IMR-90 (cell line): ENCODE results near the gene PYCR2. TPM values are rescaled to one million over a fixed set of nuclear protein-coding genes. Genes with fewer than 3 reads are reported as not detected.

Source experiments
- ATAC-seq: fragments of 200-7000 bp; cut with Tn5 transposase; 2 replicates; pipeline ENCODE4 v1.9.1; 2020; ENCODE audit warnings: low read depth, mild to moderate bottlenecking, moderate library complexity
- BruUV-seq: library from RNA; stranded (reverse); fragments of 400-500 nt; replicated peaks from 2 replicates; lab custom pipeline; 2021; lab: Mats Ljungman, UMichigan
- CTCF ChIA-PET: fragments of 300-600 bp; formaldehyde crosslinking; extraction: SDS; loops from one replicate; lab custom pipeline; 2021; ENCODE audit warnings: antibody characterized with exemption; lab: Yijun Ruan, JAX
- POLR2A ChIA-PET: fragments of 300-600 bp; sonication (Branson Sonifier 250); formaldehyde crosslinking; loops from one replicate; lab custom pipeline; 2022; ENCODE audit warnings: antibody characterized with exemption; ENCODE audit not compliant: unreplicated experiment; lab: Charles Lee
- DNase-seq: peaks from one replicate; pipeline ENCODE4 v3.0.0; 2013
- H2AFZ ChIP-seq: replicated peaks from 2 replicates; pipeline ENCODE3; 2013; ENCODE audit warnings: low read length, mild to moderate bottlenecking; ENCODE audit not compliant: poor library complexity
- H2AK5ac ChIP-seq: 2 replicates; pipeline ENCODE4 v1.6.1; 2013; ENCODE audit warnings: low read depth, low read length, inconsistent platforms
- H2AK9ac ChIP-seq: replicated peaks from 2 replicates; pipeline ENCODE3; 2013; ENCODE audit warnings: mild to moderate bottlenecking, low read depth, low read length, moderate library complexity; ENCODE audit not compliant: poor library complexity
- H2BK120ac ChIP-seq: 2 replicates; pipeline ENCODE4 v1.6.1; 2013; ENCODE audit warnings: low read depth, low read length, inconsistent platforms
- H2BK15ac ChIP-seq: 3 replicates; pipeline ENCODE4 v1.6.1; 2013; ENCODE audit warnings: low read depth, low read length, inconsistent platforms
- H2BK20ac ChIP-seq: 2 replicates; pipeline ENCODE4 v1.6.1; 2013; ENCODE audit warnings: low read depth, mild to moderate bottlenecking, inconsistent platforms, low read length, moderate library complexity
- H2BK5ac ChIP-seq: 2 replicates; pipeline ENCODE4 v1.6.1; 2013; ENCODE audit warnings: mild to moderate bottlenecking, low read depth, low read length, inconsistent platforms; ENCODE audit not compliant: poor library complexity, severe bottlenecking
- H3K14ac ChIP-seq: replicated peaks from 2 replicates; pipeline ENCODE4 v1.6.1; 2013; ENCODE audit warnings: low read depth, low read length, inconsistent platforms
- H3K18ac ChIP-seq: 2 replicates; pipeline ENCODE4 v1.6.1; 2013; ENCODE audit warnings: low read depth, low read length, control low read depth
- H3K23ac ChIP-seq: 2 replicates; pipeline ENCODE4 v1.6.1; 2013; ENCODE audit warnings: low read depth, low read length, inconsistent platforms
- H3K27ac ChIP-seq: 2 replicates; pipeline ENCODE4 v1.5.1; 2013; ENCODE audit warnings: mild to moderate bottlenecking, control low read depth, low read length; ENCODE audit not compliant: insufficient read depth
- H3K27me3 ChIP-seq: 2 replicates; pipeline ENCODE4 v1.6.1; 2013; ENCODE audit warnings: low read length; ENCODE audit not compliant: control insufficient read depth, insufficient read depth
- H3K36me3 ChIP-seq: 2 replicates; pipeline ENCODE4 v1.6.1; 2013; ENCODE audit warnings: low read length, mixed read lengths; ENCODE audit not compliant: control insufficient read depth, insufficient read depth
- H3K4ac ChIP-seq: 2 replicates; pipeline ENCODE4 v1.6.1; 2013; ENCODE audit warnings: low read depth, low read length, inconsistent platforms
- H3K4me1 ChIP-seq: 2 replicates; pipeline ENCODE4 v1.6.1; 2013; ENCODE audit warnings: low read length, mixed read lengths; ENCODE audit not compliant: control insufficient read depth, insufficient read depth
- H3K4me2 ChIP-seq: 2 replicates; pipeline ENCODE4 v1.6.1; 2013; ENCODE audit warnings: low read depth, mild to moderate bottlenecking, control low read depth, low read length, moderate library complexity
- H3K4me3 ChIP-seq: 2 replicates; pipeline ENCODE4 v1.5.1; 2013; ENCODE audit warnings: low read depth, mild to moderate bottlenecking, control low read depth, low read length, moderate library complexity; ENCODE audit not compliant: insufficient read depth
- H3K56ac ChIP-seq: 2 replicates; pipeline ENCODE4 v1.6.1; 2013; ENCODE audit warnings: low read length, inconsistent platforms; ENCODE audit not compliant: insufficient read depth; ENCODE audit errors: extremely low read depth
- H3K79me1 ChIP-seq, 2 experiments: 2 replicates each; pipeline ENCODE4 v1.6.1; 2013; ENCODE audit warnings: low read length in 2 of 2, inconsistent platforms in 1 of 2, low read depth in 1 of 2
- H3K9ac ChIP-seq: 2 replicates; pipeline ENCODE4 v1.6.1; 2013; ENCODE audit warnings: low read depth, low read length, control low read depth
- H3K9me1 ChIP-seq: 2 replicates; pipeline ENCODE4 v1.6.1; 2013; ENCODE audit warnings: low read length, inconsistent platforms; ENCODE audit not compliant: insufficient read depth
- H3K9me3 ChIP-seq: 2 replicates; pipeline ENCODE4 v1.6.1; 2013; ENCODE audit warnings: low read length; ENCODE audit not compliant: control insufficient read depth, insufficient read depth
- H4K20me1 ChIP-seq: 2 replicates; pipeline ENCODE4 v1.6.1; 2013; ENCODE audit warnings: low read length, inconsistent platforms; ENCODE audit not compliant: insufficient read depth
- H4K5ac ChIP-seq: 2 replicates; pipeline ENCODE4 v1.6.1; 2013; ENCODE audit warnings: mild to moderate bottlenecking, low read depth, low read length, control low read depth
- H4K8ac ChIP-seq, 2 experiments: 2 replicates each; pipeline ENCODE4 v1.6.1; 2013; ENCODE audit warnings: low read depth in 2 of 2, low read length in 2 of 2, control low read depth in 1 of 2, inconsistent platforms in 1 of 2
- H4K91ac ChIP-seq: 2 replicates; pipeline ENCODE4 v1.6.1; 2013; ENCODE audit warnings: low read depth, low read length, inconsistent platforms; ENCODE audit not compliant: insufficient read depth
- BHLHE40 ChIP-seq: fragments of 150-350 bp; IDR thresholded peaks from 2 replicates; pipeline ENCODE4 v1.6.1; 2016; ENCODE audit warnings: mild to moderate bottlenecking, low read depth, low read length
- MAZ ChIP-seq: IDR thresholded peaks from 2 replicates; pipeline ENCODE4 v1.6.1; 2012; ENCODE audit warnings: low read depth, mild to moderate bottlenecking, low read length, improper control_type of control experiment, moderate library complexity, borderline replicate concordance
- MXI1 ChIP-seq: IDR thresholded peaks from 2 replicates; pipeline ENCODE4 v1.6.1; 2012; ENCODE audit warnings: low read depth, mild to moderate bottlenecking, low read length, moderate library complexity, borderline replicate concordance
- NFE2L2 ChIP-seq: fragments of 150-350 bp; IDR thresholded peaks from 2 replicates; pipeline ENCODE4 v1.6.1; 2016; ENCODE audit warnings: low read depth, mild to moderate bottlenecking, low read length
- POLR2A ChIP-seq: IDR thresholded peaks from 2 replicates; pipeline ENCODE4 v1.6.1; 2012; ENCODE audit warnings: mild to moderate bottlenecking, low read depth, low read length
- RAD21 ChIP-seq: IDR thresholded peaks from 2 replicates; pipeline ENCODE4 v1.6.1; 2012; ENCODE audit warnings: low read length, improper control_type of control experiment
- RCOR1 ChIP-seq: IDR thresholded peaks from 2 replicates; pipeline ENCODE4 v1.6.1; 2012; ENCODE audit warnings: mild to moderate bottlenecking, low read length, improper control_type of control experiment; ENCODE audit not compliant: insufficient replicate concordance
- RFX5 ChIP-seq: IDR thresholded peaks from 2 replicates; pipeline ENCODE4 v1.8.0; 2012; ENCODE audit warnings: low read depth, mild to moderate bottlenecking, low read length, moderate library complexity
- SMC3 ChIP-seq: fragments of 150-350 bp; IDR thresholded peaks from 2 replicates; pipeline ENCODE4 v1.6.1; 2016; ENCODE audit warnings: low read depth, mild to moderate bottlenecking, antibody characterized with exemption, low read length, moderate library complexity
- WGBS, 2 experiments: methylation state at CpG; one replicate each; pipeline versions ENCODE4 v1.1.5 to v1.1.7; 2013; ENCODE audit warnings: missing lambda C conversion rate in 2 of 2; ENCODE audit not compliant: insufficient read length in 1 of 2; ENCODE audit errors: extremely low coverage in 2 of 2; 5-methylcytosine and 5-hydroxymethylcytosine counted together
- dilution Hi-C: fragments of 300-500 bp; cut with HindIII; formaldehyde crosslinking; loops from one replicate; pipeline ENCODE4 v1.14.3; 2018; ENCODE audit warnings: low sequenced_read_pairs; ENCODE audit not compliant: unreplicated experiment
- in situ Hi-C: fragments of 300-500 bp; cut with MboI; formaldehyde crosslinking; loops from 3 replicates; pipeline ENCODE4 v1.14.3; 2019; ENCODE audit warnings: low sequenced_read_pairs, inconsistent platforms, mixed read lengths
- intact Hi-C: fragments of 100-400 bp; cut with micrococcal nuclease; formaldehyde crosslinking; loops from 2 replicates; pipeline ENCODE4 v1.10.0; 2022
- polyA plus RNA-seq, 3 experiments: library from polyadenylated mRNA; depleted of rRNA; stranded (reverse); fragments of >200 nt; gene quantifications; 2 replicates each; pipeline ENCODE4 v1.2.3, GENCODE V29; 2012; ENCODE audit warnings: low replicate concordance in 1 of 3
- total RNA-seq: library from RNA; depleted of rRNA; stranded (reverse); fragments of >200 nt; gene quantifications from 2 replicates; pipeline ENCODE4 v1.2.3, GENCODE V29; 2012
- TF ChIP-seq, protein P1 (sequence below): fragments of 150-350 bp; IDR thresholded peaks from 2 replicates; pipeline ENCODE4 v1.6.1; 2016; ENCODE audit warnings: low read depth, mild to moderate bottlenecking, low read length, moderate library complexity, borderline replicate concordance
- TF ChIP-seq, protein P2 (sequence below): fragments of 150-350 bp; IDR thresholded peaks from 2 replicates; pipeline ENCODE4 v1.6.1; 2017; ENCODE audit warnings: mild to moderate bottlenecking, antibody characterized with exemption, low read length, low read depth

Gene PYCR2
- total and polyA plus RNA-seq, 2 of the 4 experiments (the other 2 are of a cell fraction) = 34.4 to 68.1 TPM

DNA sequence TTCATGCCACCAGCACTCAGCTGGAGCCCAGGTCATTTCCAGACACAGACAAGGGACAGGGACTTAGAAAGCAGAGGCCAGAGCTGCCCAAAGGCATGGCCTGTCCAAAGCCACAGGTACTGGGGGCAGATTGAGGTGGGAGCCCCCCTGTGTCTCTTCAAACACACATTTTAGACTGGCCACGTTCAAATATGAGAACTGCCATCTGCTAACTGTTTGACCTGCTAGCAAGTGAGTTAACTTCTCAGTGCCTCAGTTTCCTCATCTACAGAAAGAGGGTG, 17.8 kb upstream of the PYCR2 start:
- H4K20me1 ChIP-seq = no peaks in the 10 kb centered on the region
- intact Hi-C loops = no loop called here
- WGBS, 2 experiments = no CpG with 5 or more reads among the region's 1 CpG
- H3K18ac ChIP-seq = no peak overlapping the region
- no peak overlapping the region for H3K4me2 ChIP-seq
- H3K4me3 ChIP-seq = no peak overlapping the region
- no peak overlapping the region for H2AK9ac ChIP-seq
- H3K36me3 ChIP-seq = no peaks in the 10 kb centered on the region
- no TSS peak for BruUV-seq
- POLR2A ChIA-PET = no interaction called here
- no peak overlapping the region for H2BK20ac ChIP-seq
- H3K27ac ChIP-seq = no peak overlapping the region
- H4K5ac ChIP-seq = no peak overlapping the region
- H2BK15ac ChIP-seq = no peak overlapping the region
- no peaks in the 10 kb centered on the region for H3K4me1 ChIP-seq
- no peak overlapping the region for H4K8ac ChIP-seq
- dilution Hi-C loops = no loop called here
- H3K4ac ChIP-seq = no peak overlapping the region
- no peak overlapping the region for H3K9ac ChIP-seq
- no peak overlapping the region for H3K14ac ChIP-seq
- CTCF ChIA-PET = no interaction called here
- TF ChIP-seq, protein P1, sequence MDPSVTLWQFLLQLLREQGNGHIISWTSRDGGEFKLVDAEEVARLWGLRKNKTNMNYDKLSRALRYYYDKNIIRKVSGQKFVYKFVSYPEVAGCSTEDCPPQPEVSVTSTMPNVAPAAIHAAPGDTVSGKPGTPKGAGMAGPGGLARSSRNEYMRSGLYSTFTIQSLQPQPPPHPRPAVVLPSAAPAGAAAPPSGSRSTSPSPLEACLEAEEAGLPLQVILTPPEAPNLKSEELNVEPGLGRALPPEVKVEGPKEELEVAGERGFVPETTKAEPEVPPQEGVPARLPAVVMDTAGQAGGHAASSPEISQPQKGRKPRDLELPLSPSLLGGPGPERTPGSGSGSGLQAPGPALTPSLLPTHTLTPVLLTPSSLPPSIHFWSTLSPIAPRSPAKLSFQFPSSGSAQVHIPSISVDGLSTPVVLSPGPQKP = no peak
- TF ChIP-seq POLR2A = no peak
- TF ChIP-seq MAZ = no peak
- TF ChIP-seq, protein P2, sequence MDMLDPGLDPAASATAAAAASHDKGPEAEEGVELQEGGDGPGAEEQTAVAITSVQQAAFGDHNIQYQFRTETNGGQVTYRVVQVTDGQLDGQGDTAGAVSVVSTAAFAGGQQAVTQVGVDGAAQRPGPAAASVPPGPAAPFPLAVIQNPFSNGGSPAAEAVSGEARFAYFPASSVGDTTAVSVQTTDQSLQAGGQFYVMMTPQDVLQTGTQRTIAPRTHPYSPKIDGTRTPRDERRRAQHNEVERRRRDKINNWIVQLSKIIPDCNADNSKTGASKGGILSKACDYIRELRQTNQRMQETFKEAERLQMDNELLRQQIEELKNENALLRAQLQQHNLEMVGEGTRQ = no peak
- no peak for TF ChIP-seq NFE2L2
- TF ChIP-seq SMC3 = no peak
- no peak for TF ChIP-seq RFX5
- TF ChIP-seq RAD21 = no peak
- TF ChIP-seq MXI1 = no peak
- no peak for TF ChIP-seq RCOR1
- no peak for TF ChIP-seq BHLHE40
- H2BK120ac ChIP-seq = no peak overlapping the region
- H2AK5ac ChIP-seq = no peak overlapping the region
- no peaks in the 10 kb centered on the region for H3K9me1 ChIP-seq
- DNase-seq (no peak), ATAC-seq (no peak)
- no peak overlapping the region for H2AFZ ChIP-seq
- no peak overlapping the region for H3K56ac ChIP-seq
- no peak overlapping the region for H2BK5ac ChIP-seq
- H3K9me3 ChIP-seq = no peaks in the 10 kb centered on the region
- no peak overlapping the region for H4K91ac ChIP-seq
- in situ Hi-C loops = no loop called here
- peaks cover 12% of the 10 kb centered on the region for H3K27me3 ChIP-seq
- H3K79me1 ChIP-seq = no peaks in the 10 kb centered on the region
- no peak overlapping the region for H3K23ac ChIP-seq
